GM19467 (cell line): ENCODE data around the gene HLA-DQA1.
"Not testable (repeated sequence)": the region's sequence is repeated elsewhere in the genome, so short reads cannot be mapped to it uniquely, and the experiment has no call there.

ENCODE experiments used
- ATAC-seq: cut with Tn5 transposase; IDR thresholded peaks from one replicate; pipeline ENCODE4 v1.9.1; 2021; ENCODE audit warnings: mild to moderate bottlenecking, moderate library complexity; ENCODE audit not compliant: unreplicated experiment

HLA-DQA1 gene

GRCh38 chr6:32637219-32637880 is at the start of gene HLA-DQA1:
Gene HLA-DQA1 (plus strand): TSS chr6:32637406. CDS start chr6:32637459, 53 bp downstream.
- ATAC-seq: no peak

GRCh38 chr6:32588156-32588555 is 49.0 kb upstream of the HLA-DQA1 start:
- ATAC-seq: no peak

DNA sequence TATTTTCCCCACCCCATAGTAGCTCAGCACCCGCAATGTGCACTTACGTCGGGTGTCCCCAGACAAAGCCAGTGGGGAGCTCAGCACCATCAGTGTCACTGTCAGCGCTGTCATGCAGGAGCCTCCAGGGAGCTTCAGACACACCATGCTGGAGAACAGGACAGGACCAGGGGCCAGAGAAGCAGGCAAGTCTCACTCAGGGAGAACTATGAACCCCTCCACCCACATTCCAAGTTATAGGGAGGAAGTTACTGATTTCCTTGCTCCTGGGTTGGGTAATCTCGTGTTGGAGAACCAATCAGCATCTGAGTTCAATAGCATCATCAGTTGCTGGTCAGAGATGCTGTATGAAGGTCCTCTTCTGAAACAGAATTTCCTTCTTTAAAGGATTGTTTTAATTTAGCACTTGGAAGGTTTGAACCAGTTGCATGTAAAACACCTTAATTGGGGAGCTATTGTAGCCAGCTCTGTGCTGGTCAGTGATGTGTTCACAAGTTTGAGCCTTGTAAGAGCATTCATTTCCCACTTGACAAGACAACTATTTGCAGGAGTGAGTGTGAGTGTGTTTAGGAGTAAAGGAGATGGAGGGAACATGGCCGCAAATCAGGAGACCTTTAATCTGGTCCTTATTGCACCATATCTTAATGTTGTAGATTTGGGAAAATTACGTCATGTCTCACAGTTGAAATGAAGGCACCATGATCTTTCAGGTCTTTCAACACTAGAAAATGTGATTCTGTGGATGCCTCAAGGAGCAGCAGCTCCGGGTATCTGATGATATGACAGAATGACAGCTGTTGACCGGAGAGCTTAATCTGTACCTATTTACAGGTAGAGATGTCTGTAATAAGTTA is 47.4 kb upstream of the HLA-DQA1 start, which contains the start of gene HLA-DRB1:
HLA-DRB1 (minus strand) TSS at position 253 of the 854 bp plus-strand sequence; CDS start at position 147, 106 bp downstream.
- peak; percentile 88 for ATAC-seq

DNA sequence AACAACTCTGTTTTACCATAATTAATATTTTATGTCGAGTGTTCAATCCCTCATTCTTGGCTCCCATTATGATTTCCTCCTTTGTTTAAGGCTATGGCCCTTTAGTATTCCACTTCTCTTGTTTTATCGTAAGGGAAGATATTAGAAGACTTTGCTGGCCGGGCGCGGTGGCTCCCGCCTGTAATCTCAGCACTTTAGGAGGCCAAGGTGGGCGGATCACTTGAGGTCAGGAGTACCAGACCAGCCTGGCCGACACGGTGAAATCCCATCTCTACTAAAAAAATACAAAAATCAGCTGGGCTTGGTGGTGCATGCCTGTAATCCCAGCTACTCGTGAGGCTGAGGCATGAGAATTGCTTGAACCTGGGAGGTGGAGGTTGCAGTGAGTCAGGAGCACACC is 46.5 kb upstream of the HLA-DQA1 start:
- not testable (repeated sequence) for ATAC-seq

GRCh38 chr6:32597024-32597423 is 40.2 kb upstream of the HLA-DQA1 start:
- ATAC-seq: no peak

DNA sequence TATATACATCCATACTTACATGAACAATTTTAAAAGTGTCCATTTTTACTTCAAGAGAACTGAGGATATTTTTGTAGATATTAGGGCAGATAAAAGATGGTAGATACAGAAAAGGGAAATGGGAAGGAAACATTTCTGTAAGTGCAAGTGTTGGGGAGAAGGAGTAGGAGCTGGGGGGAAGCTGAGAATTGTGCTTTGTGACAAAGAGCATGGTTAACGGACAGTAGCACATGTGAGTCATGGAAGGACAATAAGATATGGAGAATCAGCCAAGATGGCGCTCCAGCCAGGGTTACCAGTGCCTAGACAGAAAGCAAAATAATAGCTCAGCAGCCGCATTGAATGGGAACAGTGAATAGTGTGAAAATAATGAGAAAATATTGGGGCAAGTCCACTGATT is 34.8 kb upstream of the HLA-DQA1 start:
- no peak for ATAC-seq

DNA sequence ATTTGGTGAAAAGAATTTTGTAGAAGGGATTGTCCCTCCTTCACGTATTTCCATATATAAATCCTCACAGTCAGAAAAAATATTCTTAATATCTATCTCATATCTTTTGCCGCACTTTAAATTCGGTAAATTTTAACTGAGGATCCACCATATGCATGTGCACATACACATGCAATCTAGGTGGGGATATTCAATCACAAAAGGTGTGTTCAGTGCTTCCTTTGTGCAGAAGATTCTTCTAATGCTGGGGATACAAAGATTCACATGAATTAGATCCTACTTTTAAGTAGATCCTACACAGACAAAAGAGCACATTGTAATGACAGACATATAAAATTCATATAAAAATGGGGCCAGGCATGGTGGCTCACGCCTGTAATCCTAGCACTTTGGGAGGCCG is 34.0 kb upstream of the HLA-DQA1 start:
- ATAC-seq: no peak

- ATAC-seq: no peak
Measured at GRCh38 chr6:32603888-32604287, 33.3 kb upstream of the HLA-DQA1 start.

DNA sequence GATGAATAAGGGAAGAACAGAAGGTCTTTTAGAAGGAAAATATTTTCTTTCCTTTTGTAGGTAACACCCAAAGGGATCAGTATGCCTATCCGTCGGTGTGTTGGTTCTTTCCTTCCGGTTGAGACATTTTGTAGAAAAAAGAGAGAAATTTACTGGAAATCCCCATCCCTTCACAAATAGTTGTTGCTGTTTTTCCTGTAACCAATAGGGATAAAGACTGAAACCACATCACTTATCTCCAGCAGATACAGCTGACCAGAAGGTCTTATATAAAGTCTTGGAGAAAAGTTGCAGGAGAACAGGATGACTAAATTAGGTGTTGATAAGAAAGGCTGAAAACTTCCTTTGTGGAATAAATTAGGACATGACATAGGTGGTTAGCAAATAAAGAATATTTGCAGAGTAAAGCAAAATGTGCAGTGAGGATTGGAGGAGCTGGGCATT is 32.8 kb upstream of the HLA-DQA1 start:
- ATAC-seq: no peak

DNA sequence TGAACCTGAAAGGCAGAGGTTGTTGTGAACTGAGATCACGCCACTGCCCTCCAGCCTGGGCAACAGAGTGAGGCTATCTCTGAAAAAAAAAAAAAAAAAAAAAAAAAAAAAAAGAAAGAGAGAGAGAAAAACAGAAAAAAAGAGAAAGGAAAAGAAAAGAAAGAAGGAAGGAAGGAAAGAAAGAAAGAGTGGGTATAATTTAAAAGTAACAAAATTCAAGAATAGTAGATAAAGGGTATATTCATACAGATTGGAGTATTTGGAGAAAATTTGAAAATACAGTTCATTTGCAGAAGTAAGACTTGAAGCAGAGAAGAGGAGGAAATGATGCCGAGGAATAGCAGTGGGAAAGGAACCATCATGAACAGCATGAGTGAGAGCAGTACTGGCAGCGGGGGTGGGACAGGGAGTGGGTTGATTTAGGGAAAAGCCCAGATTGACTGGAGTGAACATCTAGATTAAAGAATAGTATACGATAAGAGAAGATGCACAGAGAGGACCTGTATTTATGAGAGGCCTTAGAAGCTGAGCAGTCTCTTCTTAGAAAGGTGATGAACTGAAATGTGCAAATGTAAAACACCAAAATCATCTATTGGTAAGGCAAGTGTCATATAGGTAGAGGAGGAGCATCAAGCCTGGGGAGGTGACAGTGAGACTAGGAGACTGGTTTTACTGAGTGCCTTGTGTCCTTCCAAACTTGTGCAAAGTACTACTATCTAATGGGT is 29.8 kb upstream of the HLA-DQA1 start:
- no peak for ATAC-seq

GRCh38 chr6:32607988-32608298 is 29.3 kb upstream of the HLA-DQA1 start:
- ATAC-seq: no peak

- no peak for ATAC-seq
Measured at GRCh38 chr6:32608362-32608761, 28.8 kb upstream of the HLA-DQA1 start.

DNA sequence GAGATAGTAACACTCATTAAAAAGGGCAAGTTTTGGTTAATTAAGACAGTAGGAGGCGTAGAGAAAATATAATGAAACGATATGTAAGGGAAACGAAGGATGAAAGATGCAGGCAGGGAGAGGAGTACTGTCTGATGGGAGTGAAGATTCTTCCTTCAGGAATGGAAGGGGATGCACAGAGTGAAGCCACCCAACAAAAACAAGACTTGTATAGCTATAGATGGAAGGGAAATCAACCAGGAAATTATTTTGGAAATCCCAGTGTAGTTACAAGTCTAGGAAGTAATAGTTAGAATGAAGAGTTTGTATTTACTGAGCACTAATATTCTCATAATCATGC is 27.8 kb upstream of the HLA-DQA1 start:
- no peak for ATAC-seq

- peak; percentile 82 for ATAC-seq
Measured at GRCh38 chr6:32609731-32610640, 27.2 kb upstream of the HLA-DQA1 start.

DNA sequence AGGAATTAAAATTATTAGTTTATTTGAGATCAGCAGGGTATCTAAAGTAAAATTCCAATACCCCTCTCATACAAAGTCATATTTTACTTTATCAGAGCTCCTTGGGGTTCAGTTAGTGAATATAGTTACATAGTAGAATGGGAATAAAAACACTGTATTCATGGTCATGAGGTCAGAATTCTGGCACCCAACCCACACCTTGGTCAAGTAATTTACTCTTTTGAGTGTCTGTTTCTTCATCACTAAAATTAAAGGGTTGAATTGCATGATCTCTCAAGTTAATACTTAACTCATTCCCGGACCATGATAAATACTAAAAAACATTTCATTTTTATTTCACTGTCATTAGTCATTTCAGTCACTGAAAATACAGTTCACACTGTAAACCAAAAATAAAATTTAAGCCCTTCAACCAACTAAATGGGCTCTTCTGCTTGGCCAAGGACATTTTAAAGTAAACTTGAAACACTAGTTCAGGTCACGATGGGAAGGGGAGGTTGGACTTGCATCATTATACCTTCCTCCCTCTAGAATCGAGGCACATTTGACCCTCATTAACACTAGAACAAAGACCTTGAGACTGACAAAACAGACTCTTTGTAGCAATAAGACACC is 26.4 kb upstream of the HLA-DQA1 start:
- no peak for ATAC-seq

GRCh38 chr6:32613475-32613874 is 23.7 kb upstream of the HLA-DQA1 start:
- no peak for ATAC-seq

DNA sequence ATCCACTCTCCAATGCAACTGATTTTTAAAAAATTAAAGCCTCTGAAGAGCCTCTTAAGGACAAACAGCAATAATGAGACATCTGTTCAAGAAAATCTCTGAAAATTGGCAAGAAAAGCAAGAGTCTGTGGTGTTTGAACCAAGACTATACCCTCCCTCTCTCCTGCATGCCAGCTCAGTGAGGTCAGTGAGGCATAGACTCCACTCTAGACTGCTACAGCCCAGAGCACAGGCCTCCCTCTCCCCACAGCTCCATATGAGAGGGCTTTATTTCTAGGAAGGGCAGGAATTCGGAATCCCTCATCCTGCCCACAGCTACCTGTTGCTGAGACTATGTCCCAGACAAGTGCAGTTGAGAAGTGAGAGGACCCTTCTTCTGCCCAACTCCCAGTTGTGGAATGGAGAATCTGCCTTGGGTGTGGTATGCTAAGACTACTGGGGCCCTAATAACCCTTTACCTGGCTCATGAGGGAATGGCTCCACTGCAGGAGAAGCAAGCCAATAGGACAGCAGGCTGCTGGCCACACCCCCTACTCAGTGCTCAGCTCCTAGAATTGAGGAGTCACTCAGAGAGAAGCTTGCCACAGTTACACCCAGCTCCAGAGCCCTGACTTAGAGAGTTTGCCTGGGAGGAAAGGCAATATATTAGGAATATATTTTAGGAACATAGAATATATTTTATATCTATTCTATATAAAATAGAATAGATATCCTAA is 22.7 kb upstream of the HLA-DQA1 start:
- no peak for ATAC-seq

GRCh38 chr6:32615885-32616532 is 21.2 kb upstream of the HLA-DQA1 start:
- no peak for ATAC-seq

DNA sequence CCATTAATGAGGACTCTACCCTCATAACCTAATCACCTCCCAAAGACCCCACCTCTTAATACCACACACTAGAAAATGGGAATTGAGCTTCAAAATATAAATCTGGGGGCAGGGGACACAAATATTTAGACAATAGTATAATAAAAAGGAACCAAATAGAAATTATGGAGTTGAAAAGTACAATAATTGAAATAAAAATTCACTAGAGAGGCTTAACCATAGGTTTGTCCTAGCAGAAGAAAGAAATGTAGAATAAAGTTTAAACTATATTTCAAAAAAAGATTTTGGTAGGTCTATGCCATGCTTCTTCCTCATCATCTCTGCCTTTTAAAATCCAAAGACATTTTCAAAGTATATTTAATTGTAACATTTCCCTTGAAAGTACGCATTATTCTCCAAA is 19.5 kb upstream of the HLA-DQA1 start:
- ATAC-seq: no peak
